MM.1S (cell line): ENCODE results near the gene FCGR3B.
"Not testable (repeated sequence)": the region's sequence is repeated elsewhere in the genome, so short reads cannot be mapped to it uniquely, and the experiment has no call there.

Experiments
- CTCF ChIP-seq: fragments of 300-600 bp; sonication (generic); IDR thresholded peaks from 2 replicates; pipeline ENCODE4 v1.5.1; 2016; ENCODE audit warnings: antibody characterized with exemption, low read length, mixed read lengths
- EZH2 ChIP-seq: fragments of 300-600 bp; sonication (generic); optimal IDR thresholded peaks from 2 replicates; pipeline ENCODE3; 2017; ENCODE audit warnings: low read depth, mild to moderate bottlenecking, antibody characterized with exemption, low read length, mixed read lengths

GRCh38 chr1:161671045-161672020 is 40.4 kb upstream of the FCGR3B start:
- TF ChIP-seq CTCF, EZH2: not testable (repeated sequence)
